Activated CD4-positive, CD25-positive, alpha-beta regulatory T cell treated with anti-CD3 and anti-CD28 coated beads, Interleukin-2, amount 50 U/mL, for 24 hours (primary cell): ENCODE measurements around the gene SMPD3.

Source experiments
- ATAC-seq, 2 donors: fragments of 150-1000 bp; cut with Tn5 transposase; one replicate each; pipeline ENCODE4 v1.10.0; 2021; ENCODE audit warnings: mild to moderate bottlenecking in 1 of 2, moderate library complexity in 1 of 2

The SMPD3 gene

DNA sequence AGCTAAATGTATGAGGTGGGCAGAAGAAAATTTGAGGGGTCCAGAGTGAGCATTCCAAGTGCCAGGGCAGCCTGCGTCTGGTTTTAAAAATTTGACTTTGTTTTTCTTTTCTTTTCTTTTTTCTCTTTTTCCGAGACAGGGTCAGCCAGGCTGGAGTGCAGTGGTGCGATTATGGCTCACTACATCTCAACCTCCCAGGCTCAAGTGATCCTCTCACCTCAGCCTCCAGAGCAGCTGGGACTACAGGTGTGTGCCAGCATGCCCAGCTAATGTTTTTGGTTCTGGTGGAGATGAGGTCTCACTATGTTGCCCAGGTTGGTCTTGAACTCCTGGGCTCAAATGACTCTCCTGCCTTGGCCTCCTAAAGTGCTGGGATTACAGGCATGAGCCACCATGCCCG, 15.6 kb downstream of the SMPD3 start:
- ATAC-seq: no peak

- ATAC-seq: no peak
Measured at GRCh38 chr16:68429076-68429854, 19.0 kb downstream of the SMPD3 start.

GRCh38 chr16:68427649-68428303, 20.5 kb downstream of the SMPD3 start:
- no peak for ATAC-seq

DNA sequence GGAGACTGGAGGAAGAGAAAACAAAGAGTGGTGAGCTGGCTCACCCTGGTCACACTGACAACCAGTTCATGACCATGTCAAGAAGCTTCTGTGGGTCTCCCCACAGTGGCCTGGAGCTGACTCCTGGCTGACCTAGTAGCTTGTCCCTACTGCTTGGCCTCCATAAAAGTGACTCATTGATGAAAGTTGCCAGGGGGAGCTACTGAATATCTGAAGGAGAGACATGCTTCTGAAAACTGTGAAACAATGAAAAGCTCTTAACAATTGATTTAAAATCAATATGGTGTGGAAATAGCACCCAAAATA, 22.0 kb downstream of the SMPD3 start:
- peak in 1 of 2 donors; percentile 55 for ATAC-seq

DNA sequence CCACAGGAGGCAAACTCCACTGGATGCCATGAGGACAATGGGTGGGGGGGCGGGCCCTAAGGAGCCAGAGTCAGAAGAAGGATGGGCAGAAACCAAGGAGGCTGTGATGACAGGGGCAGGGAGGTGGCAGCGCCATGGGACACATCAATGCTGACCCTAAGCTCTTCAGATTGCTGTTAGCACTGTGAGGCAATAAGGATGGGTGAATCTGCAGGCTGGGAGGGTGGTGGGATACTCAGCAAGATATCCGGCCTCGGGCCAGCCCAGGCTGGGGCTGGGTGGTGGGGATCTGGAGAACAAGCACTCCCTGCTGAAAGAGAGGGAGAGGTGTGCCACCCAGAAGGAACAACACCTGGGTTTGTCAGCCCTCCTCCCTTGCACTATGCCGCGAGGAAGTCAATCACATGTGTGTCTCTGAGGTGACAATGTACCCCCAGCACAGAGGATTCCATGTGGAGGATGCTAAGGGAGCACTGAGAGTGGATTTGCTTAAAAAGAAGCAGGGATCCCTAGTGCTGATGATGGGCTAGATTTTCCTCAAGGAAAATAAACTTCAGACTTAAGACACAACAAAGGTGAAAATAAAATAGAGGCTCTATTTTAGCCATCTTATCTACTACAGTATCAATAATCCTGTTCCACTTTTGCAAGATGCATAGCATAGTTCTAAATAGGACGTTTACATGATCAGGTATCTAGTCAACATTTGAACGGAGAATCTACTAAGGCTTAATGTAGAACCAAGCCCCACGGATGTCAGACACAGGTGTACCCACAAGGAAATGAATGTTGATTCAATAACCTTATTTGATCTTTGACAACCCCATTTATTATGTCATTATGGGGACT, 22.6 kb downstream of the SMPD3 start:
- peak in 1 of 2 donors; percentile 41 for ATAC-seq

GRCh38 chr16:68423771-68424170, 24.5 kb downstream of the SMPD3 start:
- ATAC-seq: no peak

- no peak for ATAC-seq
Measured at GRCh38 chr16:68422396-68422960, 25.8 kb downstream of the SMPD3 start.

GRCh38 chr16:68421076-68421475, 27.2 kb downstream of the SMPD3 start:
- no peak for ATAC-seq

GRCh38 chr16:68420366-68420942, 27.9 kb downstream of the SMPD3 start:
- ATAC-seq: no peak

DNA sequence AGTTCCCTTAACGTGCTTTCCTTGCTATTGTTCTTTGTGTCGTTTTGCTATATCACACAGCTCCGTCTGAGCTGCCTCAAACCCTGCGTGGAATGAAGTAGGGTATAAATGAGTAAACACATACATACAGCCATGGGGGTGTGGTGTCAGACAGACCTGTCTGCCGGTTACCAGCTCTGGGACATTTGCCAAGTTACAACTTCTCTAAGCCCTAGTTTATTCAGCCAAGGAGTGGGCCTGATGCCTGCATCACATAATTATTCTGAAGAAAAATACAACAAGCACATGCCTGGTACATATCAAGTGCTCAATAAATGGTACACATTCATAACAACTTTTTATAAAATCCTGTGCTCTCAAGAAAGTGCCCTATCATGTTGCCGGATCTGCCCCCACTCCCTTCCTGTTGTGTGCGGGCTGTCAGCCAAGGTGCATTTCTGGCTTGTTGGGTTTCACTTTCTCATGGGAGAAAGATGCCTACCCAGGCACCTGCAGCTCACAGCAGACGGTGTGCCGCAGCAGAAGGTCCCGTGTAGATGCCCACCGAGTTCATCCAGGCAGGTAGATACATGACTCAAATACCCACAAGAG, 30.5 kb downstream of the SMPD3 start:
- ATAC-seq: peak; percentile 86 to 90

DNA sequence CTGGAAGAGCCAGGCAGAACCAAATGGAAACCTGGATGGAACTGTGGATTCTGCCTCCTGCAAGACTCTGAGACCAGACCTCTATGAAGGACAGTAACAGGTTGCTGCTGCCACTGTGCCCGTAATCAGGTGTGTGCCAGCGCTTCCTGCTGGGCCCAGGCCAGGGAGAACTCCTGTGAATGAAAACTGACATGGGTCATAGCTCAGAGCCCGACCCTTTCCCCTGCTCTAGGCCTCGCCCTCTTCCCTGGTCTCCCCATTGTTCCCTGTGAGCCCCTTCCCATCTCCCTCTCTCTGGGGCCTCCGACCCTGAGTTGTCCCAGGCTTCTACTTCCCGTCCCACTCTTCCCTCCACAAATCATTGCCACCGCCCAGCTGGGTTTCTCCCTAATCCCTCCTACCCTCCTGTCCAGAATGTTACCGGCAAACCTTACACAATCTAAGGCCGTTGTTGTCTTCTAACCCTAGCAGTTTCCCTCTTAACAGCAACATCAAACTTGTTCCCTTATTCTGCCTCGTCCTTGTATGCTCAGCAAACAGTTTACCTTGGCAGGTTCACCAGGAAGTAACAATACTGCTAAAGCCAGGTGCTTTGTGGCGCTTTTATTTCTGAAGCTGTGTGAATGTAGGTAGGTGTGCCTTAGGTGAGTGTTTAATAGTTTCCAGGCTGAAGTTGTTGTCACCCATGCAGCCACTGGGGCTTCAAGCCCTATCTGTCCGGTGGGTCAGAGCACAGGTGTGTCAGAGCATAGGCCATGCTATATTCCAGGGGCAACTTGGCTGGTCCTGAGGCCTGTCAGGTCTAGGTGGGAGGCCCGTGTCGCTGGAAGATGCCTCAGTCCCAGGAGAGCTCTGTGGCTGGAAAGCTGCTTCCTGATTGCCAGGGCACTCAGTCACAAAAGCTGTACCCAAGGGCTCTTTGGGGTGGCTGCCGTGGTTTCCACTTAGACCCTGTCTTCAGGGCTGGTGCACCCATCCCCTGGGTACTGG, 32.0 kb downstream of the SMPD3 start:
- ATAC-seq: no peak

- ATAC-seq: no peak
Measured at GRCh38 chr16:68414581-68414980, 33.7 kb downstream of the SMPD3 start.

DNA sequence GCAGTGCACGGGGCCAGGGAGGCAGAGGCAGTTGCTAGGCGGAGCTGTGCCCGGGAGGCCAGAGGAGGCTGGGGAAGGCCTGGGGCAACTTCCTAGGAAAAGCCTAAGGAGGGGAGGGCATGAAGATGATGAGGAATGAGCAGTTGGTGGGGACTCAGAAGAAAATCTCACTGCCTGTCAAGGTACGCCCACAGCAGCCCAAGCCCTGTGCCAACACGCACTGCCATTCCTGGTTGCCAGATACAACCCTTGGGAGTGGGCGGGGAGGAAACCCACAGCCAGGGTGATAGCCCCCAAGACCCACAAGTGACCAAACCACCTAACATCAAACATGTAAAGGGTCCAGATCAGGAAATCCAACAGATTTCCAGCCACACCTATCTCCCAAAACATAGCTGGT, 36.2 kb downstream of the SMPD3 start:
- ATAC-seq: no peak

DNA sequence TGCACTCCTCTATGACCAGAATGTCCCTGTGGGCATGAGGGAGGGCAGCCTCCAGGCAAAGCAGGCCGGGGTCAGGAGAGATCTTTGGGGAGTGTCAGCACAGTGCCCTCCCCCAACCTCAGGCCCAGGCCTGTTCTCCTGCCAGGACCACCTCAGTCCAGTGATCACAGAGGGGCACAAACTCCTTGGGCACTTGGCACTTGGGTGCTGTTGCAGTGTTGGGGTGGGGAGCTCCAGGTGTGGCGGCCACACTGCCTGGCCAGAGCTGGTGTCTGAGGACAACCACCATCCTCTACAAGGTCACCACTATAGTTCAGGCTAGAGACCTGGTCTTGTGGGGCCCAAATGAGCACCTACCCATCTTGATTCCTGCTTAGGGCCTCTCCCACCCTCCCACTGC, 37.2 kb downstream of the SMPD3 start:
- ATAC-seq: no peak

GRCh38 chr16:68408967-68409366, 39.3 kb downstream of the SMPD3 start:
- ATAC-seq: no peak

DNA sequence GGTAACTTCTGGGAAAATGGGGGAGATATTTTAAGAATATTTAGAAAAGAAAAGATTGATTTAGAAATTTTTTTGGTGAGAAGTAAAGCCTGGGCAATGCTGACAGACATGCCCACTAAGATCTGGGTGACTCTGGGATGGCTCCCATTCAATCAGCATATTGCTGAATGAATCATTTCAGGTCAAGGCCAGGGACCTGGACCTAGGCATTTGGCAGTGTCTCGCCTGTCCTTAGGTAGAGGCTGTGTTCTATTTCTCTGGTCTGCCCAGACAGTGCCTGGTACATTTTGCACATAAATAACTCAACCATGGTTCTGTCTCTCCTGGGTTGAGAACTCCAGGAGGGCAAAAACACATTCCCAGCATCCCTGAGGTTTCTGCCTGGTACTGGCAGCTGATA, 39.9 kb downstream of the SMPD3 start:
- ATAC-seq: no peak

GRCh38 chr16:68406458-68407152, 41.7 kb downstream of the SMPD3 start:
- no peak for ATAC-seq

DNA sequence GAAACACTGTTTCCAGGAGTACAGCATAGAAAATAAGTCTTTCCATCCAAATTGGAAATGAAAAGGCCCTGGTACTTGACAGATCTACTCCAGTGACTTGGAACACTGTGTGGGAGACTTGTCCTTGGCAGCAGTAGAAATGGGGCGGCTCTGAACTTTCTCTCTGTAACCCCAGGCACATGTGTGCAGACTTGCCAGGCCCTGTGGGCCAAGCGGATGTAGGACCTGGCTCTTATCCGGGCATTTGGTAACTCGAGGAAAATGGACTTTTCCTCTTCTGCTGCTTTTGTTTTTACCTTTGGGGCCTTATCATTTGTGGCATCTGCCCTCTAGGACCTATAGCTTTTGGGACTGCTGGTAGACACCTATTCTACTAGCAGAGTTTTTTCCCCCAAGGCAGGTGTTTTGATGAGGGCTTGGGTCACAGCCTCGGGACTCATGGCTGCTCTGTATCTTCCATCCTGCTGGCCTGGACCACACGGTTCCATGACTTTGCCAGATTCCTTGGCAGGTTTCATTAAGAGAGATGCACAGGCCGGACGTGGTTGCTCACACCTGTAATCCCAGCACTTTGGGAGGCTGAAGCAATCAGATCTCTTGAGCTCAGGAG, 43.5 kb downstream of the SMPD3 start:
- no peak for ATAC-seq

GRCh38 chr16:68403704-68404103, 44.6 kb downstream of the SMPD3 start:
- ATAC-seq: no peak

GRCh38 chr16:68403177-68403576, 45.1 kb downstream of the SMPD3 start:
- no peak for ATAC-seq
